Measurements from ENCODE around the gene CLCA1. TPM values are rescaled to one million over a fixed set of nuclear protein-coding genes. Genes with fewer than 3 reads are reported as not detected.

Gene CLCA1
- total and polyA plus RNA-seq, 10 of the 15 experiments (the other 5 are each of a cell fraction or from before 2014, with no cell fraction given) = 0.13 TPM; not detected in 9

DNA sequence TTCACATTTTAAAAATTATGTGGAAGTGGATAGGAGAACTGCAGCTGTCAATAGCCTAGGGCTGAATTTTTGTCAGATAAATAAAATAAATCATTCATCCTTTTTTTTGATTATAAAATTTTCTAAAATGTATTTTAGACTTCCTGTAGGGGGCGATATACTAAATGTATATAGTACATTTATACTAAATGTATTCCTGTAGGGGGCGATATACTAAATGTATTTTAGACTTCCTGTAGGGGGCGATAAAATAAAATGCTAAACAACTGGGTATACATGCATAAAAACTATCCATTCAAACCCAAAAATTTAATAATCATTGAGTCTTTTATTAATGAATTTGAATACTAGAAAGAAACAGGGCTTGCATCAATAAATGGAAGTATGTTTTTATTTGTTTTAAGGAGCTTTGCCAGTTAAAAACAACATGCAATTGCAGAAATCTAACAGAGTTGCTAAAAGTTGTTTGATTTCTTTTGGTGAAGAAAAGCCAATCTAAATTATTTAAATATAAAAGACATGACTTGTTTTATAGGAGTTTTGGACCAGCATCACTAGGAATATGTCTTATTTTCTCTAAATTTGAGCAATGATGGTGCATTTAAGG, 31.4 kb downstream of the CLCA1 start:
- SMC1A ChIA-PET (ENCODE audit: uncharacterized antibody, unreplicated experiment) = interaction anchor here (0.8 to 1.5 kb wide), 3 partner anchors 106 to 117 kb away, joined by 3 to 6 read pairs (median 5); no protein-coding TSS in a partner anchor
- FAIRE-seq (no peak), ATAC-seq (peak; percentile 41; the same call in 1 of the 3 replicates), DNase-seq (ENCODE audit: low read depth, low spot score) (no peak)
- RAD21 ChIA-PET (ENCODE audit: unreplicated experiment) = interaction anchor here (0.9 kb wide), 1 partner anchor 120 kb away, joined by 3 read pairs; no protein-coding TSS in a partner anchor
- Histone ChIP-seq H3K79me2 (ENCODE audit: control insufficient read depth, insufficient read depth, low read length) (no peaks in the 10 kb centered on the region), H4K20me1 (ENCODE audit: control insufficient read depth, insufficient read depth) (no peaks in the 10 kb centered on the region), H3K9ac (ENCODE audit: control insufficient read depth, insufficient read depth, low read length) (no peak overlapping the region), H3K9me3 (replicated peaks; ENCODE audit: control insufficient read depth, insufficient read depth, low read length) (no peaks in the 10 kb centered on the region), H3K4me1 (ENCODE audit: control insufficient read depth, insufficient read depth, low read length) (no peaks in the 10 kb centered on the region), H3K27me3 (replicated peaks in 1 of 2; ENCODE audit: control insufficient read depth in 2 of 2, insufficient read depth in 2 of 2, low read length in 1 of 2) (peaks cover 0 to 2% of the 10 kb centered on the region in 2 experiments; a peak in 2 of 4 replicates), H3K27ac (ENCODE audit: control insufficient read depth, insufficient read depth) (no peak overlapping the region), H2AFZ (ENCODE audit: control insufficient read depth, low read depth, low read length) (no peak overlapping the region), H3K36me3 (ENCODE audit: control insufficient read depth in 2 of 2, insufficient read depth in 2 of 2, low read length in 1 of 2) (no peaks in the 10 kb centered on the region), H3K4me3 (no peak overlapping the region), H3K4me2 (ENCODE audit: control insufficient read depth, insufficient read depth) (no peak overlapping the region)
- POLR2A ChIA-PET = no interaction called here
- in situ Hi-C loops (cut with MboI) (loop anchor here (5.0 to 25.0 kb wide), 2 partner anchors 118 to 587 kb away; no protein-coding TSS in a partner anchor), intact Hi-C loops (cut with micrococcal nuclease; ENCODE audit: unreplicated experiment) (loop anchor here (5.0 to 10.0 kb wide), 4 partner anchors 187 to 585 kb away; partner anchors contain the start of gene SH3GLB1)
- no TSS peak for BruUV-seq (replicated peaks)
- CTCF ChIA-PET = interaction anchor here (0.7 to 11.1 kb wide), 39 partner anchors 10 to 557 kb away, joined by 3 to 104 read pairs (median 4); partner anchors contain the start of genes ODF2L and SH3GLB1
- WGBS (ENCODE audit: insufficient coverage, insufficient replicate concordance, low lambda C conversion rate, missing lambda C conversion rate) = 0% methylated on average over 3 of the region's 3 CpGs
- TF ChIP-seq, protein P1, sequence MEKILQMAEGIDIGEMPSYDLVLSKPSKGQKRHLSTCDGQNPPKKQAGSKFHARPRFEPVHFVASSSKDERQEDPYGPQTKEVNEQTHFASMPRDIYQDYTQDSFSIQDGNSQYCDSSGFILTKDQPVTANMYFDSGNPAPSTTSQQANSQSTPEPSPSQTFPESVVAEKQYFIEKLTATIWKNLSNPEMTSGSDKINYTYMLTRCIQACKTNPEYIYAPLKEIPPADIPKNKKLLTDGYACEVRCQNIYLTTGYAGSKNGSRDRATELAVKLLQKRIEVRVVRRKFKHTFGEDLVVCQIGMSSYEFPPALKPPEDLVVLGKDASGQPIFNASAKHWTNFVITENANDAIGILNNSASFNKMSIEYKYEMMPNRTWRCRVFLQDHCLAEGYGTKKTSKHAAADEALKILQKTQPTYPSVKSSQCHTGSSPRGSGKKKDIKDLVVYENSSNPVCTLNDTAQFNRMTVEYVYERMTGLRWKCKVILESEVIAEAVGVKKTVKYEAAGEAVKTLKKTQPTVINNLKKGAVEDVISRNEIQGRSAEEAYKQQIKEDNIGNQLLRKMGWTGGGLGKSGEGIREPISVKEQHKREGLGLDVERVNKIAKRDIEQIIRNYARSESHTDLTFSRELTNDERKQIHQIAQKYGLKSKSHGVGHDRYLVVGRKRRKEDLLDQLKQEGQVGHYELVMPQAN (conservative IDR thresholded peaks at IDR 0.05) = no peak
- TF ChIP-seq SMARCA5 (IDR thresholded peaks at IDR 0.05) (peak; percentile 87; the same call in 1 of the 2 replicates), MEF2A (IDR thresholded peaks at IDR 0.05; ENCODE audit: insufficient read depth, low read depth, low read length) (no peak), FOXM1 (IDR thresholded peaks at IDR 0.05; ENCODE audit: low read depth, low read length) (peak; percentile 36; the same call in 1 of the 2 replicates), STAT1 (conservative IDR thresholded peaks at IDR 0.05) (no peak), BACH1 (IDR thresholded peaks at IDR 0.05; ENCODE audit: borderline replicate concordance) (no peak), SMC3 (IDR thresholded peaks at IDR 0.05; ENCODE audit: borderline replicate concordance, low read length) (peak; percentile 47; the same call in 1 of the 2 replicates), IKZF1 (conservative IDR thresholded peaks at IDR 0.05) (no peak), ZNF622 (IDR thresholded peaks at IDR 0.05) (no peak), JUND (IDR thresholded peaks at IDR 0.05; ENCODE audit: low read depth, low read length) (no peak), NFYA (IDR thresholded peaks at IDR 0.05; ENCODE audit: borderline replicate concordance, low read depth, low read length) (peak; percentile 43), LARP7 (IDR thresholded peaks at IDR 0.05) (no peak)
- TF ChIP-seq, protein P2, sequence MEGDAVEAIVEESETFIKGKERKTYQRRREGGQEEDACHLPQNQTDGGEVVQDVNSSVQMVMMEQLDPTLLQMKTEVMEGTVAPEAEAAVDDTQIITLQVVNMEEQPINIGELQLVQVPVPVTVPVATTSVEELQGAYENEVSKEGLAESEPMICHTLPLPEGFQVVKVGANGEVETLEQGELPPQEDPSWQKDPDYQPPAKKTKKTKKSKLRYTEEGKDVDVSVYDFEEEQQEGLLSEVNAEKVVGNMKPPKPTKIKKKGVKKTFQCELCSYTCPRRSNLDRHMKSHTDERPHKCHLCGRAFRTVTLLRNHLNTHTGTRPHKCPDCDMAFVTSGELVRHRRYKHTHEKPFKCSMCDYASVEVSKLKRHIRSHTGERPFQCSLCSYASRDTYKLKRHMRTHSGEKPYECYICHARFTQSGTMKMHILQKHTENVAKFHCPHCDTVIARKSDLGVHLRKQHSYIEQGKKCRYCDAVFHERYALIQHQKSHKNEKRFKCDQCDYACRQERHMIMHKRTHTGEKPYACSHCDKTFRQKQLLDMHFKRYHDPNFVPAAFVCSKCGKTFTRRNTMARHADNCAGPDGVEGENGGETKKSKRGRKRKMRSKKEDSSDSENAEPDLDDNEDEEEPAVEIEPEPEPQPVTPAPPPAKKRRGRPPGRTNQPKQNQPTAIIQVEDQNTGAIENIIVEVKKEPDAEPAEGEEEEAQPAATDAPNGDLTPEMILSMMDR (IDR thresholded peaks at IDR 0.05 in 2 of 3, conservative IDR thresholded peaks at IDR 0.05 in 1 of 3; ENCODE audit: control insufficient read depth in 2 of 3, extremely low read depth in 1 of 3, insufficient read depth in 1 of 3, low read depth in 3 of 3, low read length in 3 of 3) = peak; percentile 65 to 90 (median 82); a peak in 5 of 6 replicates
- TF ChIP-seq, protein P3, sequence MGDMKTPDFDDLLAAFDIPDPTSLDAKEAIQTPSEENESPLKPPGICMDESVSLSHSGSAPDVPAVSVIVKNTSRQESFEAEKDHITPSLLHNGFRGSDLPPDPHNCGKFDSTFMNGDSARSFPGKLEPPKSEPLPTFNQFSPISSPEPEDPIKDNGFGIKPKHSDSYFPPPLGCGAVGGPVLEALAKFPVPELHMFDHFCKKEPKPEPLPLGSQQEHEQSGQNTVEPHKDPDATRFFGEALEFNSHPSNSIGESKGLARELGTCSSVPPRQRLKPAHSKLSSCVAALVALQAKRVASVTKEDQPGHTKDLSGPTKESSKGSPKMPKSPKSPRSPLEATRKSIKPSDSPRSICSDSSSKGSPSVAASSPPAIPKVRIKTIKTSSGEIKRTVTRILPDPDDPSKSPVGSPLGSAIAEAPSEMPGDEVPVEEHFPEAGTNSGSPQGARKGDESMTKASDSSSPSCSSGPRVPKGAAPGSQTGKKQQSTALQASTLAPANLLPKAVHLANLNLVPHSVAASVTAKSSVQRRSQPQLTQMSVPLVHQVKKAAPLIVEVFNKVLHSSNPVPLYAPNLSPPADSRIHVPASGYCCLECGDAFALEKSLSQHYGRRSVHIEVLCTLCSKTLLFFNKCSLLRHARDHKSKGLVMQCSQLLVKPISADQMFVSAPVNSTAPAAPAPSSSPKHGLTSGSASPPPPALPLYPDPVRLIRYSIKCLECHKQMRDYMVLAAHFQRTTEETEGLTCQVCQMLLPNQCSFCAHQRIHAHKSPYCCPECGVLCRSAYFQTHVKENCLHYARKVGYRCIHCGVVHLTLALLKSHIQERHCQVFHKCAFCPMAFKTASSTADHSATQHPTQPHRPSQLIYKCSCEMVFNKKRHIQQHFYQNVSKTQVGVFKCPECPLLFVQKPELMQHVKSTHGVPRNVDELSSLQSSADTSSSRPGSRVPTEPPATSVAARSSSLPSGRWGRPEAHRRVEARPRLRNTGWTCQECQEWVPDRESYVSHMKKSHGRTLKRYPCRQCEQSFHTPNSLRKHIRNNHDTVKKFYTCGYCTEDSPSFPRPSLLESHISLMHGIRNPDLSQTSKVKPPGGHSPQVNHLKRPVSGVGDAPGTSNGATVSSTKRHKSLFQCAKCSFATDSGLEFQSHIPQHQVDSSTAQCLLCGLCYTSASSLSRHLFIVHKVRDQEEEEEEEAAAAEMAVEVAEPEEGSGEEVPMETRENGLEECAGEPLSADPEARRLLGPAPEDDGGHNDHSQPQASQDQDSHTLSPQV (IDR thresholded peaks at IDR 0.05) = peak; percentile 98
- TF ChIP-seq, protein P4, sequence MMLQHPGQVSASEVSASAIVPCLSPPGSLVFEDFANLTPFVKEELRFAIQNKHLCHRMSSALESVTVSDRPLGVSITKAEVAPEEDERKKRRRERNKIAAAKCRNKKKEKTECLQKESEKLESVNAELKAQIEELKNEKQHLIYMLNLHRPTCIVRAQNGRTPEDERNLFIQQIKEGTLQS (IDR thresholded peaks at IDR 0.05; ENCODE audit: borderline replicate concordance, extremely low read depth, low read depth, low read length) = peak; percentile 67; the same call in 1 of the 2 replicates

Data from GM12878 (cell line).